Measurements from ENCODE around the gene SEPTIN10.

Gene SEPTIN10

GRCh38 chr2:109507828-109508227 lies 105.9 kb downstream of the SEPTIN10 start:
- ChIA-PET POLR2A (no interaction called here), CTCF (interaction anchor here (0.7 kb wide), 1 partner anchor 511 kb away, joined by 3 read pairs; no protein-coding TSS in a partner anchor)
- TF ChIP-seq HDGF (IDR thresholded peaks at IDR 0.05; ENCODE audit: borderline replicate concordance) (no peak), SUZ12 (IDR thresholded peaks at IDR 0.05) (no peak), FOXA1 (IDR thresholded peaks at IDR 0.05) (no peak), L3MBTL2 (conservative IDR thresholded peaks at IDR 0.05) (no peak), SP1 (IDR thresholded peaks at IDR 0.05) (no peak), LEF1 (IDR thresholded peaks at IDR 0.05; ENCODE audit: borderline replicate concordance) (no peak), PKNOX1 (IDR thresholded peaks at IDR 0.05) (no peak), ZNF384 (IDR thresholded peaks at IDR 0.05) (no peak), FOXK2 (IDR thresholded peaks at IDR 0.05) (no peak), NFRKB (IDR thresholded peaks at IDR 0.05) (no peak), ELF4 (IDR thresholded peaks at IDR 0.05) (no peak), TARDBP (IDR thresholded peaks at IDR 0.05) (no peak), ARNT (IDR thresholded peaks at IDR 0.05) (no peak), BHLHE40 (IDR thresholded peaks at IDR 0.05; ENCODE audit: borderline replicate concordance) (no peak), CTBP1 (IDR thresholded peaks at IDR 0.05; ENCODE audit: borderline replicate concordance) (no peak), FOXM1 (IDR thresholded peaks at IDR 0.05; ENCODE audit: borderline replicate concordance) (no peak)
- DNase-seq (ENCODE audit: extremely low spot score) = no peak

- no peak for DNase-seq (ENCODE audit: extremely low spot score)
- ChIA-PET POLR2A (no interaction called here), CTCF (interaction anchor here (1.0 kb wide), 1 partner anchor 244 kb away, joined by 4 read pairs; no protein-coding TSS in a partner anchor)
- TF ChIP-seq HDGF (IDR thresholded peaks at IDR 0.05; ENCODE audit: borderline replicate concordance) (no peak), FOXA1 (IDR thresholded peaks at IDR 0.05) (no peak), PKNOX1 (IDR thresholded peaks at IDR 0.05) (no peak)
These were observed 106.5 kb downstream of the SEPTIN10 start for GRCh38 chr2:109507217-109507616.

- CTCF ChIA-PET = no interaction called here
- POLR2A ChIA-PET = no interaction called here
These were observed 110.6 kb downstream of the SEPTIN10 start for GRCh38 chr2:109503191-109503590.

GRCh38 chr2:109501461-109501860 lies 112.3 kb downstream of the SEPTIN10 start:
- CTCF ChIA-PET = interaction anchor here (0.7 kb wide), 1 partner anchor 40 kb away, joined by 3 read pairs; no protein-coding TSS in a partner anchor

More at GRCh38 chr2:109503191-109503590, 110.6 kb downstream of the SEPTIN10 start:
- no peak for TF ChIP-seq CTBP1 (IDR thresholded peaks at IDR 0.05; ENCODE audit: borderline replicate concordance)
- TF ChIP-seq SUZ12 (IDR thresholded peaks at IDR 0.05) = no peak
- TF ChIP-seq ARNT (IDR thresholded peaks at IDR 0.05) = no peak
- no peak for TF ChIP-seq FOXA1 (IDR thresholded peaks at IDR 0.05)
- TF ChIP-seq PKNOX1 (IDR thresholded peaks at IDR 0.05) = no peak
- no peak for TF ChIP-seq L3MBTL2 (conservative IDR thresholded peaks at IDR 0.05)
- TF ChIP-seq HDGF (IDR thresholded peaks at IDR 0.05; ENCODE audit: borderline replicate concordance) = no peak
- no peak for TF ChIP-seq ELF4 (IDR thresholded peaks at IDR 0.05)
- no peak for TF ChIP-seq BHLHE40 (IDR thresholded peaks at IDR 0.05; ENCODE audit: borderline replicate concordance)
- no peak for TF ChIP-seq NFRKB (IDR thresholded peaks at IDR 0.05)
- TF ChIP-seq LEF1 (IDR thresholded peaks at IDR 0.05; ENCODE audit: borderline replicate concordance) = no peak
- no peak for DNase-seq (ENCODE audit: extremely low spot score)

GRCh38 chr2:109500910-109501309 lies 112.9 kb downstream of the SEPTIN10 start:
- no peak for TF ChIP-seq TARDBP (IDR thresholded peaks at IDR 0.05)
- TF ChIP-seq FOXM1 (IDR thresholded peaks at IDR 0.05; ENCODE audit: borderline replicate concordance) = no peak
- TF ChIP-seq L3MBTL2 (conservative IDR thresholded peaks at IDR 0.05) = no peak
- TF ChIP-seq FOXA1 (IDR thresholded peaks at IDR 0.05) = no peak
- TF ChIP-seq BHLHE40 (IDR thresholded peaks at IDR 0.05; ENCODE audit: borderline replicate concordance) = no peak
- no peak for TF ChIP-seq LEF1 (IDR thresholded peaks at IDR 0.05; ENCODE audit: borderline replicate concordance)
- TF ChIP-seq HDGF (IDR thresholded peaks at IDR 0.05; ENCODE audit: borderline replicate concordance) = no peak
- TF ChIP-seq PKNOX1 (IDR thresholded peaks at IDR 0.05) = no peak
- TF ChIP-seq CTBP1 (IDR thresholded peaks at IDR 0.05; ENCODE audit: borderline replicate concordance) = no peak
- no peak for TF ChIP-seq ARNT (IDR thresholded peaks at IDR 0.05)
- TF ChIP-seq SP1 (IDR thresholded peaks at IDR 0.05) = no peak
- no peak for TF ChIP-seq ELF4 (IDR thresholded peaks at IDR 0.05)
- no peak for TF ChIP-seq SUZ12 (IDR thresholded peaks at IDR 0.05)
- ChIA-PET POLR2A (no interaction called here), CTCF (interaction anchor here (0.7 kb wide), 1 partner anchor 41 kb away, joined by 3 read pairs; no protein-coding TSS in a partner anchor)
- DNase-seq (ENCODE audit: extremely low spot score) = no peak

More at GRCh38 chr2:109501461-109501860, 112.3 kb downstream of the SEPTIN10 start:
- POLR2A ChIA-PET = no interaction called here
- no peak for DNase-seq (ENCODE audit: extremely low spot score)
- TF ChIP-seq FOXA1 (IDR thresholded peaks at IDR 0.05) (no peak), LEF1 (IDR thresholded peaks at IDR 0.05; ENCODE audit: borderline replicate concordance) (no peak), L3MBTL2 (conservative IDR thresholded peaks at IDR 0.05) (no peak), FOXK2 (IDR thresholded peaks at IDR 0.05) (no peak), TARDBP (IDR thresholded peaks at IDR 0.05) (no peak), SUZ12 (IDR thresholded peaks at IDR 0.05) (no peak), HDGF (IDR thresholded peaks at IDR 0.05; ENCODE audit: borderline replicate concordance) (no peak), PKNOX1 (IDR thresholded peaks at IDR 0.05) (no peak), ZNF384 (IDR thresholded peaks at IDR 0.05) (no peak), FOXM1 (IDR thresholded peaks at IDR 0.05; ENCODE audit: borderline replicate concordance) (no peak), BHLHE40 (IDR thresholded peaks at IDR 0.05; ENCODE audit: borderline replicate concordance) (no peak), NFRKB (IDR thresholded peaks at IDR 0.05) (no peak), ARNT (IDR thresholded peaks at IDR 0.05) (no peak), SP1 (IDR thresholded peaks at IDR 0.05) (no peak), ELF4 (IDR thresholded peaks at IDR 0.05) (no peak), CTBP1 (IDR thresholded peaks at IDR 0.05; ENCODE audit: borderline replicate concordance) (no peak)

Data from HEK293T (cell line).